Osteocyte (in vitro differentiated cells): Measurements from ENCODE around the gene LIN28A. TPM values are rescaled to one million over a fixed set of nuclear protein-coding genes. Genes with fewer than 3 reads are reported as not detected.

ENCODE experiments used
- DNase-seq: peaks from one replicate; pipeline ENCODE4 v3.0.0; 2021; ENCODE audit warnings: mixed read lengths; ENCODE audit not compliant: unreplicated experiment; ENCODE audit errors: extremely low spot score
- H3K27ac Mint-ChIP-seq: one replicate; pipeline ENCODE4 v1.8.0; 2021; ENCODE audit warnings: mild to moderate bottlenecking, mixed read lengths; ENCODE audit not compliant: unreplicated experiment
- H3K27me3 Mint-ChIP-seq: one replicate; pipeline ENCODE4 v1.8.0; 2021; ENCODE audit warnings: mixed read lengths; ENCODE audit not compliant: unreplicated experiment
- H3K36me3 Mint-ChIP-seq: one replicate; pipeline ENCODE4 v1.8.0; 2021; ENCODE audit warnings: mixed read lengths; ENCODE audit not compliant: unreplicated experiment
- H3K4me1 Mint-ChIP-seq: one replicate; pipeline ENCODE4 v1.8.0; 2021; ENCODE audit warnings: mixed read lengths; ENCODE audit not compliant: unreplicated experiment
- H3K4me3 Mint-ChIP-seq: one replicate; pipeline ENCODE4 v1.8.0; 2021; ENCODE audit warnings: mild to moderate bottlenecking, moderate library complexity, mixed read lengths; ENCODE audit not compliant: unreplicated experiment
- H3K9me3 Mint-ChIP-seq: one replicate; pipeline ENCODE4 v1.8.0; 2021; ENCODE audit warnings: mixed read lengths; ENCODE audit not compliant: unreplicated experiment
- total RNA-seq: library from RNA; stranded (reverse); gene quantifications from 2 replicates; pipeline ENCODE4 v1.2.1, GENCODE V29; 2021
- TF ChIP-seq, protein P1 (sequence below): fragments of 200-600 bp; sonication (generic); IDR thresholded peaks from 2 replicates; pipeline ENCODE4 v1.5.0; 2021; ENCODE audit warnings: antibody characterized with exemption, mild to moderate bottlenecking, moderate library complexity

Gene LIN28A
- total RNA-seq, 1 donor from 2014 or later, result not detected

DNA sequence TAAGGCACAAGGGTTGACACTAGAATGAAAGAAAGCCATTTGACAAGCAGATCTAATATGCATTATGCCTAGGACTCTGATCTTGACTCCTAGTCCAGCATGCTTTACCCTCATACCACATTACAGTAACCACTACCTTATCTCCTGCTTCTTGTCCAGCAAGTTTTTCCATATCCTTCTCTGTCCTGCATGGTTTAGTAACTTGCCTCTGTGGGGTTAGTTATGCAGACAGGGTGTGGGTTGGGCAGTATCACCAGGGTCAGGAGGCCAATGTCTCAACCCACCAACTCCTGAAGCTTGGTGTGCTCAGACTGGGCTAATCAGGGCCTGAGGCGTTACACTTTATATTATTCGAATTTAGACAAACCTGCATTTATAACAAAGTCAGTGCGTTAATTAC lies 40.3 kb downstream of the LIN28A start:
- peaks cover 31% of the 10 kb centered on the region for H3K36me3 Mint-ChIP-seq
- no peaks in the 10 kb centered on the region for H3K4me1 Mint-ChIP-seq
- TF ChIP-seq, protein P1, sequence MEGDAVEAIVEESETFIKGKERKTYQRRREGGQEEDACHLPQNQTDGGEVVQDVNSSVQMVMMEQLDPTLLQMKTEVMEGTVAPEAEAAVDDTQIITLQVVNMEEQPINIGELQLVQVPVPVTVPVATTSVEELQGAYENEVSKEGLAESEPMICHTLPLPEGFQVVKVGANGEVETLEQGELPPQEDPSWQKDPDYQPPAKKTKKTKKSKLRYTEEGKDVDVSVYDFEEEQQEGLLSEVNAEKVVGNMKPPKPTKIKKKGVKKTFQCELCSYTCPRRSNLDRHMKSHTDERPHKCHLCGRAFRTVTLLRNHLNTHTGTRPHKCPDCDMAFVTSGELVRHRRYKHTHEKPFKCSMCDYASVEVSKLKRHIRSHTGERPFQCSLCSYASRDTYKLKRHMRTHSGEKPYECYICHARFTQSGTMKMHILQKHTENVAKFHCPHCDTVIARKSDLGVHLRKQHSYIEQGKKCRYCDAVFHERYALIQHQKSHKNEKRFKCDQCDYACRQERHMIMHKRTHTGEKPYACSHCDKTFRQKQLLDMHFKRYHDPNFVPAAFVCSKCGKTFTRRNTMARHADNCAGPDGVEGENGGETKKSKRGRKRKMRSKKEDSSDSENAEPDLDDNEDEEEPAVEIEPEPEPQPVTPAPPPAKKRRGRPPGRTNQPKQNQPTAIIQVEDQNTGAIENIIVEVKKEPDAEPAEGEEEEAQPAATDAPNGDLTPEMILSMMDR, result no peak
- no peak overlapping the region for H3K27ac Mint-ChIP-seq
- H3K4me3 Mint-ChIP-seq, result no peak overlapping the region
- no peaks in the 10 kb centered on the region for H3K27me3 Mint-ChIP-seq
- DNase-seq, result no peak
- no peaks in the 10 kb centered on the region for H3K9me3 Mint-ChIP-seq

DNA sequence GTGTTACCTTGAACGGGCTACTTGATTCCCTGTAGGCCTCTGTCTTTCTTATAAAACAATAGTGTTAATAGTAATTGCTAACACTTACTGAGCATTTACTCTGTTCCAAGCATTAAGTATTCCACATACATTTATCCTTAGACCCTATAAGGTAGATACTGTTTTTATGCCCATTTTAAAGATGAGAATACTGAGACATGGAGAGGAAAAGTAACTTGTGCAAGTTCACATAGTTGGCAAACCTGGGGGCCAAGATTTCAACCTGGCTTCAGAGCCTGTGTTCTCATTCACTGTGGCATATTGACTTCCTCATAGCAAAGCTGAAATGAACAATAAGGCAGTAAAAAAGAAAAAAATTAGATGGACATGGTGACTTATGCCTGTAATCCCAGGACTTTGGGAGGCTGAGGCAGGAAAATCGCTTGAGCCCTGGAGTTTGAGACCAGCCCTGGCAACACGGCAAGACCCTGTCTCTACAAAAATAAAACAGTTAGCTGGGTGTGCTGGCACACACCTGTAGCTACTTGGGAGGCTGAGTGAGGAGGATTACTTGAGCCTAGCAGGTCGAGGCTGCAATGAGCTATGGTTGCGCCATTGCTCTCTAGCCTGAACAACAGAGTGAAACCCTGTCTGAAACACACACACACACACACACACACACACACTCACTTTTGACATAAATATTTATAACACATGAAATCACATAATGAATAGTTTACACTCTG lies 42.0 kb downstream of the LIN28A start:
- Mint-ChIP-seq H3K4me3 (no peak overlapping the region), H3K4me1 (no peaks in the 10 kb centered on the region), H3K27me3 (no peaks in the 10 kb centered on the region), H3K9me3 (no peaks in the 10 kb centered on the region), H3K27ac (no peak overlapping the region), H3K36me3 (peaks cover 32% of the 10 kb centered on the region)
- TF ChIP-seq, protein P1, result no peak
- DNase-seq, result no peak

DNA sequence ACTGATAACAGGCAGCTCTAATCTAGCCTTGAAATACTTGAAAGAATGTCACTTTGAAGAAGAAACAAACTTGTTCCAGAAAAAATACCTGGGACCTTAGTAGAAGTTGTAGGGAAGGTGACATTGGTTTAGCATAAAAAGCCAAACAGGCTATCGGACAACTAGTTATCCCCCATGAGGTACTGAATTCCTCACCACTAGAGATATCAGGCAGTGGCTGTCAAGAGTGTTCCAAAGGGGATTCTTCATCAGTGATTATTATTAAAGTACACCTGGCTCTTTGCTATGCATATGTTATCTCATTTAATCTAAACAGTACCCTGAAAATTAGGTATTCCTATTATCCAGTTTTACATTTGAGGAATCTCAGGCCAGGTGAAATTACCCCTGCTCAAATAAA lies 48.5 kb downstream of the LIN28A start:
- TF ChIP-seq, protein P1, result no peak
- no peaks in the 10 kb centered on the region for H3K9me3 Mint-ChIP-seq
- H3K27me3 Mint-ChIP-seq, result no peaks in the 10 kb centered on the region
- DNase-seq, result no peak
- H3K36me3 Mint-ChIP-seq, result peaks cover 33% of the 10 kb centered on the region
- no peak overlapping the region for H3K4me3 Mint-ChIP-seq
- H3K4me1 Mint-ChIP-seq, result no peaks in the 10 kb centered on the region
- H3K27ac Mint-ChIP-seq, result no peak overlapping the region

DNA sequence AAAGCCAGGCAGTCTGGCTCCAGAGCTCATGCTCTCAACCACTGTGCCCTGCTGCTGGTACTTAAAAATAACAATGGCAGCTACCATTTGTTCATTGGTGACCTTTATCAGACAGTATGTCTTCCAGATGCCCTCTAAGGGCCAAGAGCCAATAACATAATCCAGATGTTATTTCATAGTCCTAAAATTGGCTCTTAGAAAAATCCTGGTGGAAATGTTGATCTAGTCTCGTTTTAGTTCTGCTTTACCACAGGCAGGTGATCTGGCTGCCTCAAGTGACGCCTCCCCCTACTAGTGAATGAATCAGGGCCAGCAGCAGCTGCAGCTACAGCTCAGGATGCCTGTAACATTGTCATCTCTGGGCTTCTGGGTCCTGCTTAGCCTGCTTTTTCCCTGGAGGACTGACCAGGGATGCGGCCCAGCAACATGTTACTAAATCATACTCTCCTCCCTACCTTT lies 49.0 kb downstream of the LIN28A start:
- no peaks in the 10 kb centered on the region for H3K9me3 Mint-ChIP-seq
- TF ChIP-seq, protein P1, result no peak
- DNase-seq, result no peak
- no peaks in the 10 kb centered on the region for H3K4me1 Mint-ChIP-seq
- H3K27ac Mint-ChIP-seq, result no peak overlapping the region
- no peak overlapping the region for H3K4me3 Mint-ChIP-seq
- no peaks in the 10 kb centered on the region for H3K27me3 Mint-ChIP-seq
- H3K36me3 Mint-ChIP-seq, result peaks cover 33% of the 10 kb centered on the region

DNA sequence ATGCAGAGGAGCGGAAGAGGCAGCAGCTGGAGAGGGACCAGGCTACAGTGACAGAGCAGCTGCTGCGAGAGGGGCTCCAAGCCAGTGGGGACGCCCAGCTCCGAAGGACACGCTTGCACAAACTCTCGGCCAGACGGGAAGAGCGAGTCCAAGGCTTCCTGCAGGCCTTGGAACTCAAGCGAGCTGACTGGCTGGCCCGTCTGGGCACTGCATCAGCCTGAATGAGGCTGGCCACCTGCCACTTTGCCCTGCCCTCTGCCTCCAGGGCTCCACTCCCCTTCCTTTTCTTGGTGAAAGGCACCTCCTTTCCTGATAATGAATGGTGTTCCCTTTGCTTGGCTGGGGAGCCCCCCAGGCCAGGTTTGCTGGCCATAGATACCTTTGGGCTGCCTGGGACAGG lies 58.3 kb downstream of the LIN28A start:
- Mint-ChIP-seq H3K36me3 (peaks cover 46% of the 10 kb centered on the region), H3K27ac (no peak overlapping the region), H3K27me3 (no peaks in the 10 kb centered on the region), H3K4me3 (no peak overlapping the region), H3K4me1 (peaks cover 29% of the 10 kb centered on the region), H3K9me3 (no peaks in the 10 kb centered on the region)
- TF ChIP-seq, protein P1, result no peak
- no peak for DNase-seq
